LoVo (cell line): ENCODE data around the gene ARHGAP23.
A peak's percentile ranks its signal among the peaks of the same experiment; 100 is the strongest.

ENCODE experiments used
- DNase-seq: peaks from one replicate; pipeline ENCODE4 v3.0.0-alpha.2; 2016; ENCODE audit warnings: low spot score

Gene ARHGAP23

GRCh38 chr17:38441429-38442061 lies 13.3 kb downstream of the ARHGAP23 start:
- DNase-seq = no peak

GRCh38 chr17:38442548-38442947 lies 14.3 kb downstream of the ARHGAP23 start:
- peak; percentile 29 for DNase-seq

GRCh38 chr17:38443356-38444031 lies 15.2 kb downstream of the ARHGAP23 start:
- no peak for DNase-seq

GRCh38 chr17:38444151-38444550 lies 15.9 kb downstream of the ARHGAP23 start:
- DNase-seq = peak; percentile 64

GRCh38 chr17:38447502-38448085 lies 19.3 kb downstream of the ARHGAP23 start:
- no peak for DNase-seq

- no peak for DNase-seq
Observed at GRCh38 chr17:38448208-38448771, 20.0 kb downstream of the ARHGAP23 start.

GRCh38 chr17:38449364-38449763 lies 21.1 kb downstream of the ARHGAP23 start:
- peak; percentile 27 for DNase-seq

GRCh38 chr17:38450557-38451029 lies 22.3 kb downstream of the ARHGAP23 start:
- DNase-seq = no peak

GRCh38 chr17:38451030-38451839 lies 23.0 kb downstream of the ARHGAP23 start:
- DNase-seq = peak; percentile 20

GRCh38 chr17:38451840-38452529 lies 23.7 kb downstream of the ARHGAP23 start:
- DNase-seq = no peak

- no peak for DNase-seq
Observed at GRCh38 chr17:38452719-38453118, 24.5 kb downstream of the ARHGAP23 start.

- no peak for DNase-seq
Observed at GRCh38 chr17:38453951-38454421, 25.7 kb downstream of the ARHGAP23 start.

GRCh38 chr17:38454532-38454931 lies 26.3 kb downstream of the ARHGAP23 start:
- DNase-seq = peak; percentile 25

- no peak for DNase-seq
Observed at GRCh38 chr17:38455288-38455915, 27.1 kb downstream of the ARHGAP23 start.

GRCh38 chr17:38456031-38456815 lies 28.0 kb downstream of the ARHGAP23 start:
- DNase-seq = no peak

GRCh38 chr17:38457577-38458371 lies 29.5 kb downstream of the ARHGAP23 start:
- DNase-seq = no peak

GRCh38 chr17:38458521-38458920 lies 30.3 kb downstream of the ARHGAP23 start:
- no peak for DNase-seq

GRCh38 chr17:38459567-38459966 lies 31.3 kb downstream of the ARHGAP23 start:
- no peak for DNase-seq

- DNase-seq = no peak
Observed at GRCh38 chr17:38460082-38460715, 31.9 kb downstream of the ARHGAP23 start.
